Measurements from ENCODE around the gene SLC30A9. TPM values are rescaled to one million over a fixed set of nuclear protein-coding genes. Genes with fewer than 3 reads are reported as not detected.

Gene SLC30A9
- polyA plus RNA-seq, 1 donor (not counting 4 experiments of a cell fraction or from before 2014, with no cell fraction given) = 53.0 TPM

DNA sequence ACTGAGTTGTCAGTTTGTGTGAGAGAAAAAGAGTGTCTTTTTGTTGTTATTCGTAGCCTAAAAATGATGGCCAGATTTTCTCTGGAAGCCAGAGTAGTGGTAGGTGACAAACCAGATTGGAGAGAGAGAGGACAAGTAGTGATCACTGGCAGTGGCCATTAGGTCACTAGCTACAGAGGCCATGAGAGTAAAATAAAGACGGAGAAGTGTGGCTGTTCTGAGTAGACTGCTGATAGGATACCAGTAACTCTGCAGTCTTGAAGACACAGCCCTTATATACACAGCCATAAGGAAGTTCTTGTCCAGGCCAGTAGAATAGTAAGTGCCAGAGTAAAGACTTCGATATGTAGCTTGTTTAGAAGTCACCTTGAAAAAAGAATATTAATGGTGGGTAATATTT is 7.7 kb downstream of the SLC30A9 start:
- Histone ChIP-seq H3K36me3 (ENCODE audit: control insufficient read depth in 2 of 2, extremely low read depth in 1 of 2, insufficient read depth in 2 of 2, low read length in 2 of 2) (no peaks in the 10 kb centered on the region), H3K4me3 (ENCODE audit: control insufficient read depth in 2 of 3, extremely low read depth in 1 of 3, insufficient read depth in 2 of 3, low read depth in 1 of 3, low read length in 3 of 3) (no peak overlapping the region), H3K4me2 (ENCODE audit: control insufficient read depth, extremely low read depth, insufficient read depth, low read depth, low read length) (no peak overlapping the region), H3K9ac (ENCODE audit: control insufficient read depth, extremely low read depth, insufficient read depth, low read length) (no peak overlapping the region), H3K9me3 (ENCODE audit: control insufficient read depth, low read depth, low read length) (no peaks in the 10 kb centered on the region), H3K79me2 (ENCODE audit: control insufficient read depth, insufficient read depth, low read length) (peaks cover 61% of the 10 kb centered on the region), H4K20me1 (ENCODE audit: control insufficient read depth, extremely low read depth, insufficient read depth, low read length) (no peaks in the 10 kb centered on the region), H2AFZ (ENCODE audit: control insufficient read depth, low read length) (no peak overlapping the region), H3K27me3 (ENCODE audit: control insufficient read depth, extremely low read depth, insufficient read depth, low read length) (no peaks in the 10 kb centered on the region), H3K4me1 (ENCODE audit: control insufficient read depth, extremely low read depth, insufficient read depth, low read length) (no peaks in the 10 kb centered on the region), H3K27ac (ENCODE audit: control insufficient read depth, insufficient read depth, low read length) (no peak overlapping the region), H3K9me1 (ENCODE audit: control insufficient read depth, extremely low read depth, insufficient read depth, low read length) (no peaks in the 10 kb centered on the region)
- TF ChIP-seq, protein P1, sequence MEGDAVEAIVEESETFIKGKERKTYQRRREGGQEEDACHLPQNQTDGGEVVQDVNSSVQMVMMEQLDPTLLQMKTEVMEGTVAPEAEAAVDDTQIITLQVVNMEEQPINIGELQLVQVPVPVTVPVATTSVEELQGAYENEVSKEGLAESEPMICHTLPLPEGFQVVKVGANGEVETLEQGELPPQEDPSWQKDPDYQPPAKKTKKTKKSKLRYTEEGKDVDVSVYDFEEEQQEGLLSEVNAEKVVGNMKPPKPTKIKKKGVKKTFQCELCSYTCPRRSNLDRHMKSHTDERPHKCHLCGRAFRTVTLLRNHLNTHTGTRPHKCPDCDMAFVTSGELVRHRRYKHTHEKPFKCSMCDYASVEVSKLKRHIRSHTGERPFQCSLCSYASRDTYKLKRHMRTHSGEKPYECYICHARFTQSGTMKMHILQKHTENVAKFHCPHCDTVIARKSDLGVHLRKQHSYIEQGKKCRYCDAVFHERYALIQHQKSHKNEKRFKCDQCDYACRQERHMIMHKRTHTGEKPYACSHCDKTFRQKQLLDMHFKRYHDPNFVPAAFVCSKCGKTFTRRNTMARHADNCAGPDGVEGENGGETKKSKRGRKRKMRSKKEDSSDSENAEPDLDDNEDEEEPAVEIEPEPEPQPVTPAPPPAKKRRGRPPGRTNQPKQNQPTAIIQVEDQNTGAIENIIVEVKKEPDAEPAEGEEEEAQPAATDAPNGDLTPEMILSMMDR (optimal IDR thresholded peaks at IDR 0.05 in 1 of 3, IDR thresholded peaks at IDR 0.05 in 1 of 3, conservative IDR thresholded peaks at IDR 0.05 in 1 of 3; ENCODE audit: extremely low read depth in 1 of 3, insufficient read depth in 2 of 3, low read length in 3 of 3) = no peak
- TF ChIP-seq EZH2 (IDR thresholded peaks at IDR 0.05; ENCODE audit: low read length) = no peak
- no peak for FAIRE-seq
- DNase-seq (ENCODE audit: low read depth, low spot score) = no peak
- dilution Hi-C loops (cut with MboI; ENCODE audit: extremely low pct_ligation_motif_present, low sequenced_read_pairs) = no loop called here

DNA sequence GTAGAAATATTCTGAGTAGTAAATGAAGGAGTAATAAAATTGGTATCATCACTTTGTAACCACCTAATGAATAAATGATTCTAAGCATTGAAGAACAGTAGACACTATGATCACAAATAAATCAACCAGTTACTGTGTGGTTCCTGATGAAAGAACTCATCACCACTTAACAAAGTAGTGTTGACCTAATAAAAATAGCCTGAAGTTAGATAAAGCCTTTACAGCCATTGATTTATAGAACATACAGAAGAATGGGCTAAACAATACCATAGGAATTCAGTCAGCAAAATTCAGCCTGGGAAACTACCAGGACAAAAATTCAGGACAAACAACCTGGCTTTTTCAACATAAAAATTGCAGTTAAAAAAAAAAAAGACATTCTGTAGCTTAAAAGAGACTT is 9.0 kb downstream of the SLC30A9 start:
- TF ChIP-seq, protein P1 (optimal IDR thresholded peaks at IDR 0.05 in 1 of 3, IDR thresholded peaks at IDR 0.05 in 1 of 3, conservative IDR thresholded peaks at IDR 0.05 in 1 of 3; ENCODE audit: extremely low read depth in 1 of 3, insufficient read depth in 2 of 3, low read length in 3 of 3) = no peak
- no peak for TF ChIP-seq EZH2 (IDR thresholded peaks at IDR 0.05; ENCODE audit: low read length)
- H3K36me3 ChIP-seq (ENCODE audit: control insufficient read depth in 2 of 2, extremely low read depth in 1 of 2, insufficient read depth in 2 of 2, low read length in 2 of 2) = no peaks in the 10 kb centered on the region
- no peak overlapping the region for H2AFZ ChIP-seq (ENCODE audit: control insufficient read depth, low read length)
- no peaks in the 10 kb centered on the region for H3K9me3 ChIP-seq (ENCODE audit: control insufficient read depth, low read depth, low read length)
- no peak overlapping the region for H3K9ac ChIP-seq (ENCODE audit: control insufficient read depth, extremely low read depth, insufficient read depth, low read length)
- H3K4me1 ChIP-seq (ENCODE audit: control insufficient read depth, extremely low read depth, insufficient read depth, low read length) = no peaks in the 10 kb centered on the region
- H4K20me1 ChIP-seq (ENCODE audit: control insufficient read depth, extremely low read depth, insufficient read depth, low read length) = no peaks in the 10 kb centered on the region
- H3K9me1 ChIP-seq (ENCODE audit: control insufficient read depth, extremely low read depth, insufficient read depth, low read length) = no peaks in the 10 kb centered on the region
- FAIRE-seq = no peak
- DNase-seq (ENCODE audit: low read depth, low spot score) = no peak
- H3K27ac ChIP-seq (ENCODE audit: control insufficient read depth, insufficient read depth, low read length) = no peak overlapping the region
- no peak overlapping the region for H3K4me2 ChIP-seq (ENCODE audit: control insufficient read depth, extremely low read depth, insufficient read depth, low read depth, low read length)
- H3K4me3 ChIP-seq (ENCODE audit: control insufficient read depth in 2 of 3, extremely low read depth in 1 of 3, insufficient read depth in 2 of 3, low read depth in 1 of 3, low read length in 3 of 3) = no peak overlapping the region
- H3K27me3 ChIP-seq (ENCODE audit: control insufficient read depth, extremely low read depth, insufficient read depth, low read length) = no peaks in the 10 kb centered on the region
- dilution Hi-C loops (cut with MboI; ENCODE audit: extremely low pct_ligation_motif_present, low sequenced_read_pairs) = no loop called here
- H3K79me2 ChIP-seq (ENCODE audit: control insufficient read depth, insufficient read depth, low read length) = peaks cover 61% of the 10 kb centered on the region

Data from keratinocyte (primary cell).